Myocyte (in vitro differentiated cells): ENCODE results near the gene OSBPL5. TPM values are rescaled to one million over a fixed set of nuclear protein-coding genes. Genes with fewer than 3 reads are reported as not detected.
A peak's percentile ranks its signal among the peaks of the same experiment; 100 is the strongest.

Experiments used
- DNase-seq: peaks from one replicate; pipeline ENCODE4 v3.0.0-alpha.2; 2012; ENCODE audit warnings: low read depth
- total RNA-seq: library from RNA; depleted of rRNA; stranded (reverse); fragments of >200 nt; gene quantifications from 2 replicates; pipeline ENCODE4 v1.2.3, GENCODE V29; 2014

The OSBPL5 gene
- total RNA-seq, 1 donor from 2014 or later, result 21.2 TPM

DNA sequence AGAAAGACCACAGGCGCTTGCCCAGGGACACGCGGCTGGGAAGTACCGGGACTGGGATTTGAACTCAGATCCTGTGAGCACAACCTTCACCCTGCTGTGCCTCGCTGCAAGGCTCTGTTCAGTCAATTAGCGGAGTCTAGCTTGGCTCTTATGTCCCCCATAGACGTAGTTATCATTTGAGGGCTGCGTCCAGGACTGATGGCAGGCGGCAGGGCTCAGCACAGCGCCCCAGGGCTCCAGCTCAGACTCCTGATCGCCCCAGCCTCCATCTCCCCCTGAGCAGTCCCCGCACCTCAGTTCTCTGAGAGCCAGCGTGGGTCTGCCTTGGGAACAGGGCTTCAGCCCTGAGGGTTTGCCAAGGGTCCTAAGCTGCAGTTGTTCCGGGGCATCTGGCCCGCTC lies 33.7 kb upstream of the OSBPL5 start:
- DNase-seq, result no peak

- no peak for DNase-seq
Measured at GRCh38 chr11:3197878-3198528, 32.9 kb upstream of the OSBPL5 start.

- no peak for DNase-seq
Measured at GRCh38 chr11:3197044-3197695, 32.1 kb upstream of the OSBPL5 start.

DNA sequence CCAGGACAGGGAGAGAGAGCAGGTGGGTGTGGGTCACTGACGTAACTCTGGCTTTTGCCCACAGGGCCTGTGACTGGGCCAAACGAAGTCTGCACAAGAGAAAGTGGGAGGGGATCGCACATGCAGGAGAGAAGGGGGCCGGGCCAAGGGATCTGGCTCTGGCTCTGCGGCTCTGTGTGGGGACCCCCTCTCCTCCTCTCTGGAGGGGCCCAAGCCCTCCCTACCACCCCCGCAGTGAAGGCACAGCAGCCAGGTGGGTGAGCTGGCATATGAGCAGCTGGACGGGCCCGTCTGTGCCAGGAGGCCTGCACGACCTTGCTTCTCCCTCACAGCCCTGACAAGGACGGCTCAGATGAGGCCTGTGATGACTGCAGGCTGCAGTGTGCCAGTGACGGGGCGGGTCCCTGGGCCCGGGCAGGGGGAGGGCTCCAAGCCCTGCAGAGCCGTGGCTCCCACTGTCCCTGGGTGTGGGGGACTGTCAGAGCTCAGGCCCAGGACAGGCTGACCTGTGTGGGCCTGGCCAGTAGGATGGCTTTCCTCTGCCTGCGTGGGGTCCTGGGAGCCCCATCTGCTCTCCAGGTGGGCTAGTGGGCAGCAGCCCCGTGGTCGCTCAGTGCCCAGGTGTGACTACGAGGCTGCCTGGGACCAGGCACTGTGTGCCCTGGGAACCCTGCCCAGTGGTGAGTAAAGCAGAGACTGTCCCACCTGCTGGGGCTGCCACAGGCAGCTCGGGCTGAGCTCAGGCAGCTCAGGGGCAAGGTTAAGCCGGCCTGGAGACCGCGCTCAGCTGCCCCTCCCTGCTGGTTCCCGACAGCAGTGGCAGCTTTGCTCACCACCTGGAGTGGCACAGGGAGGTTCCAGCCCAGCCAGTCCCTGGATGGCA lies 31.3 kb upstream of the OSBPL5 start:
- no peak for DNase-seq

DNA sequence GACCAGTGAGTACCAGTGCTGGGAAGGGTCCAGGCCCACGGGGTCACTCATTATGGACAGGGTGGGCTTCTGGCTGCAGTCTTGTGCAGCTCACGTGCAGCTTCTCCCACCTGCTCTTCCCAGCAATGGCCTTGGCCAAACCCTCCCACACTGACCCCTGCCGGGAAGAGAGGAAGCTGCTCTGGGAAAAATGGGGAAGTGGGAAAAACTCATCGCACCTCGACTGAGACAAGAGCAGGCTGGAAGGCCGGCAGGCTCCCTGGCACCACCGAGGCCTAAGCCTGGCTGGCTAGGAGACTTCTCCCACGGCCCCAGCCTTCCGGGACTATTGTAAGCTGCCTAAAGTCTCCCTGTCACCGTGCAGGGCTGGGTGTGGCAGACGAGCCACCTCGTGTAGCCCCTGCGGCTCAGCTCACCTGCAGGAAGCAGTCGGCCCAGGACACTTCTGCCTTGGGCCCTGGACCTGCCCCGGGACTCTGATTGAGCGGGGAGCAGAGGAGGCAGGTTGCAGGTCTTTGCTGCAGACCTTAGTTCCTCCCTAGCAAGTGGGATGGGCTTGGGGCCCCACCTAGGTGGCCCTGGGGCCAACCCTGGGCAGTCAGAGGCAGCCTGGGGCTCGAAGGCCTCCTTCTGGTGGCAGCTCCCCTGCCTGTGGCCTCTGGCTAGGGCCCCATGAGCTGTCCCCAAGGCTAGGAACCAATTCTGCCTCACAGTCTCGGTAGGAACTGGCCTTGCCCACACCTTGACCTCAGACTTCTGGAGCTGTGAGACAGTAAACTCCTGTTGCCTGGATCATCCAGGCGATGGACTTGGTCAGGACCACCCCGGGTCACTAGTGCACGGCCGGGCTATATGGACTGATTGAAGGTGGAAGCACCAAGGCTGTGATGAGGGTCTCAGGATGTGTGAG lies 30.4 kb upstream of the OSBPL5 start:
- peak; percentile 43 for DNase-seq

GRCh38 chr11:3194016-3194816 lies 29.1 kb upstream of the OSBPL5 start:
- DNase-seq, result no peak

GRCh38 chr11:3193373-3194015 lies 28.4 kb upstream of the OSBPL5 start:
- no peak for DNase-seq

GRCh38 chr11:3192511-3193372 lies 27.6 kb upstream of the OSBPL5 start:
- no peak for DNase-seq

DNA sequence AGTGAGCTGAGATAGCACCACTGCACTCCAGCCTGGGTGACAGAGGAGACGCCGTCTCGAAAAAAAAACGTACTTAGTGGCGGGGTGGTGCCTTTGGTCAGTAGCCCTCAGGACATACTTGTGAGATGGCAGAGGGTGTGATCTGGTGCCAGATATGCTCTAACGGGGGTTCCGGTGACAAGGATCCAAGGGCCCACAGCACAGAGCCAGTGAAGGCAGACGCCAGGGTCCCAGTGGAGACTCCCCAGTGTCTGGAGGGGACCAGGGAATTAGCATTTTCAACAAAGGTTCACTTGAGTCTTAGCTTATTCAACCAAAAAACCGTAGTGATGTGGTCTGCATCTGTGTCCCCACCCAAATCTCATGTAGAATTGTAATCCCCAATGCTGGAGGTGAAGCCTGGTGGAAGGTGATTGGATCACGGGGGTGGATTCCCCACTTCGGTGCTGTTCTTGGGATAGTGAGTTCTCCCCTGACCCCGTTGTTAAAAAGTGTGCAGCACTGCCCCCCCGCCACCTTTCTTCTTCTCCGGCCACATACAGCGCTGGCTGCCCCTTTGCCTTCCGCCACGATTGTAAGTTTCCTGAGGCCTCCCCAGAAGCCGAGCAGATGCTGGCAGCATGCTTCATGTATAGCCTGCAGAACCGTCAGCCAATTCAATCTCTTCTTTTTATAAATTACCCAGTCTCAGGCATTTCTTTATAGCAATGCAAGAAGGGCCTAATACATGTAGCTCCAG lies 26.6 kb upstream of the OSBPL5 start:
- DNase-seq, result no peak

- DNase-seq, result no peak
Measured at GRCh38 chr11:3190600-3190999, 25.5 kb upstream of the OSBPL5 start.

GRCh38 chr11:3189886-3190583 lies 24.9 kb upstream of the OSBPL5 start:
- no peak for DNase-seq

DNA sequence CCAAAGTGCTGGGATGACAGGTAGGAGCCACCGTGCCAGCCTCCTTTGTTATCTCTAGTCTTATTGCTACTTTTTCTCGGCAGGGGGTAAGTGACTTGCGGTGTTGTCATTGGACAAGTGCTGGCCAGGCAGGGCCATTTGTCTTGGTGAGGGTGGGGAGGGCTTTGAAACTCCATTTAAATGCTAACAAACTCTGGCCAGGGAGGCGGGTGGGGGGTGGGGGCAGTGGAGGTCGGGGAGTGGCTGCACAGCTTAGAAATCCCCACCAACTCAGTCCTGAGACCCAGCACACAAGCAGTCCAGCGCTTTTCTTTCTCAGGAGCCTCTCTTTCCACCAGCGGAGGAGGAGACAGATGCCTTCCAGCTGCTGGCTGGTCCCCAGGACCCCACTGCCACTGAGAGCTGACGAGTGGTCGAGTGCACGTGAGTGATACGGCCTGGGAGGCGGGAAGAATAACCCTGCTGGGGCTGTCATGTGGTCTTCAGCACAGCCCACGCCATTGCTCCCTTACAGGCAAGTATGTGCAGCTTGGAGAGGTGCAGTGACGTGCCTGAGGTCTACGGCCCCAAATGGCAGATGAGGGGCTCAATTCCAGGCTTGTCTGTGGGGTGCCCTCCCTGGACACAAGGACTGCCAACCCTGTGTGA lies 24.2 kb upstream of the OSBPL5 start:
- DNase-seq, result no peak

DNA sequence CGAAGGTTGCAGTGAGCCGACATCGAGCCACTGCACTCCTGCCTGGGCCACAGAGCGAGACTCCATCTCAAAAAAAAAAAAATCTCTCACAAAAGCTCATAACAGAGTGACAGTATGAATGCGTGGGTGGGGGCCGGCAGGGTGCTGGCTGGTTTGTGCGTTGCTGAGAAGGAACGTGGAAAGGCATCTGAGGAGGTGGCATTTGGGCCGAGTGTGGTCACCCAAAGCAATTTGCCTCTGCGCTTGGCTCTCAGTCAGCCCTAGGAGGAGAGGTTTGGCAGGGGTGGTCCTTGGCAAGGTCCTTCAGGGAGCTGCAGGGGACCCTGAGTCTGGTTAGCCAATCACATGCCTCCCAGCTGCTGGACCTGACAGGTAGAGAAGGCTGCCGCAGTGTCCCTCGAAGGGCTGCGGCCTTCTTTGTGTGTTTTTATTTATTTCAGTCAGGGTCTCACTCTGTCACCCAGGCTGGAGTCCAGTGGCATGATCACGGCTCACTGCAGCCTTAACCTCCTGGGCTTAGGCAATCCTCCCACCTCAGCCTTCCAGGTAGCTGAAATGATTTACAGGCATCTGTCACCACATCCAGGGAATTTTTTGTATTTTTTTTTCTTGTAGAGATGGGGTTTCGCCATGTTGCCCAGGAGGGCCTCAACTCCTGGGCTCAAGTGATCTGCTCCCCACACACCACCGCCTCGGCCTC lies 23.5 kb upstream of the OSBPL5 start:
- no peak for DNase-seq

GRCh38 chr11:3186166-3186953 lies 21.2 kb upstream of the OSBPL5 start:
- DNase-seq, result no peak

DNA sequence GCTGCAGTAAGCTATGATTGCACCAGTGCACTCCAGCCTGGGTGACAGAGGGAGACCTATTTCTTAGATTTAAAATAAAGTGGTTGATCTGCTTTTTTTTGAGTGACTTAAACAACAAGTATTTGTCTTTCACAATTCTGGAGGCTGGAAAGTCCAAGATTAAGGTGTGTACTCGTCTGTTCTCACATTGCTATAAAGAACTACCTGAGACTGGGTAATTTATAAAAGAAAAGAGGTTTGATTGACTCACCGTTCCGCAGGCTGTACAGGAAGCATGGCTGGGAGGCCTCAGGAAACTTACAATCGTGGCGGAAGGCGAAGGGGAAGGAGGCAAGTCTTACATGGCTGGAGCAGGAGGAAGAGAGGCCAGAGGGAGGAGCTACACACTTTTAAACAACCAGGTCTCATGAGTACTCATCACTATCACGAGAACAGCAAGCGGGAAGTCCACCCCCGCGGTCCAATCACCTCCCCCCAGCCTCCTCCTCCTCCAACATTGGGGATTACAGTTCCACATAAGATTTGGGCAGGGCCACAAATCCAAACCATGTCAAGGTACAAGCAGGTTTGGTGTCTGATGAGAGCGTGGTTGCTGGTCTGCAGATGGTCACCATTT lies 19.7 kb upstream of the OSBPL5 start:
- no peak for DNase-seq
